Superior temporal gyrus (tissue), 1 donor: ENCODE data around the gene ELMOD3.
"Not testable (repeated sequence)": the region's sequence is repeated elsewhere in the genome, so short reads cannot be mapped to it uniquely, and the experiment has no call there.

Experiments used
- DNase-seq: peaks from one replicate; pipeline ENCODE4 v3.0.0-alpha.2; 2016; ENCODE audit errors: extremely low spot score

Gene ELMOD3

GRCh38 chr2:85427300-85427835 lies 72.8 kb downstream of the ELMOD3 start:
- DNase-seq = no peak

GRCh38 chr2:85428343-85428881 lies 73.8 kb downstream of the ELMOD3 start:
- no peak for DNase-seq

- DNase-seq = peak; percentile 44
Measured at GRCh38 chr2:85429213-85429923, 74.8 kb downstream of the ELMOD3 start.

GRCh38 chr2:85429924-85430289 lies 75.3 kb downstream of the ELMOD3 start:
- no peak for DNase-seq

- DNase-seq = peak; percentile 83
Measured at GRCh38 chr2:85430752-85431569, 76.4 kb downstream of the ELMOD3 start.

GRCh38 chr2:85431570-85432205 lies 77.1 kb downstream of the ELMOD3 start:
- peak; percentile 66 for DNase-seq

- DNase-seq = peak; percentile 93
Measured at GRCh38 chr2:85433511-85434089, 79.0 kb downstream of the ELMOD3 start.

GRCh38 chr2:85434696-85435095 lies 80.1 kb downstream of the ELMOD3 start:
- DNase-seq = no peak

- peak; percentile 45 for DNase-seq
Measured at GRCh38 chr2:85435220-85435958, 80.8 kb downstream of the ELMOD3 start.

- DNase-seq = no peak
Measured at GRCh38 chr2:85435981-85436835, 81.6 kb downstream of the ELMOD3 start.

- peak; percentile 63 for DNase-seq
Measured at GRCh38 chr2:85436836-85437487, 82.4 kb downstream of the ELMOD3 start.

- peak; percentile 91 for DNase-seq
Measured at GRCh38 chr2:85437488-85438200, 83.1 kb downstream of the ELMOD3 start.

GRCh38 chr2:85438201-85439024 lies 83.8 kb downstream of the ELMOD3 start:
- DNase-seq = peak; percentile 63

- peak; percentile 38 for DNase-seq
Measured at GRCh38 chr2:85439025-85439472, 84.5 kb downstream of the ELMOD3 start.

GRCh38 chr2:85439569-85439968 lies 85.0 kb downstream of the ELMOD3 start:
- not testable (repeated sequence) for DNase-seq

- DNase-seq = no peak
Measured at GRCh38 chr2:85439986-85440385, 85.4 kb downstream of the ELMOD3 start.

GRCh38 chr2:85440729-85441128 lies 86.2 kb downstream of the ELMOD3 start:
- DNase-seq = no peak
